Cardiac fibroblast (primary cell): Measurements from ENCODE around the gene CHST15.

Experiments used
- DNase-seq, 2 donors: peaks; one replicate each; pipeline versions ENCODE4 v3.0.0 to v3.0.0-alpha.2; 2010; ENCODE audit warnings: low read depth in 2 of 2
- H3K4me3 ChIP-seq, 2 donors: replicated peaks in 1 of 2; 1 replicate in 1 of 2; 2 replicates in 1 of 2; pipeline ENCODE4 v1.5.1; 2011; ENCODE audit warnings: low read depth in 2 of 2, low read length in 2 of 2, mild to moderate bottlenecking in 2 of 2, moderate library complexity in 1 of 2
- TF ChIP-seq, protein P1 (sequence below): IDR thresholded peaks from one replicate; pipeline ENCODE4 v1.5.1; 2011; ENCODE audit warnings: low read depth, mild to moderate bottlenecking, low read length, inconsistent platforms

Gene CHST15

GRCh38 chr10:124001391-124002148 is 91.8 kb downstream of the CHST15 start:
- DNase-seq: no peak

DNA sequence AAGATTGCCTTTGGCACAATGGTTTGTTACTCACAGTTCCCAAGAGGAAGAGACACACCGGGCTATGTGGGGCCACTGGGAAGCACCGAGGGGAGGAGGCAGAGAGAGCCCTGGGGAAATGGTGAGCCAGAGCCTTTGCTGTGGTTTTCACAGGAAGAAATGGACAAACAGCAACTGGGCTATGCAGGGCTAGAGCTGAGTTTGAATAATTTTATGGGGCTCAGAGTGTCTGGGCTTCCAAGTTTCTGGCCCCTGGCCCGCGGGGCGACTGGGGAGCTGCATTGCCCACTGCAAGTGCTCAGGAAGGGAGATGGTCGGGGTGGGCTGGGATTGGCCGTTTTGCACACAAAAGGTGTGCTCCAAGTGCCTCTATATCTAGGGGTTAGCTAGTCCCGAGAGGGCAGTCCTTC is 92.6 kb downstream of the CHST15 start:
- H3K4me3 ChIP-seq: no peak overlapping the region
- TF ChIP-seq, protein P1, sequence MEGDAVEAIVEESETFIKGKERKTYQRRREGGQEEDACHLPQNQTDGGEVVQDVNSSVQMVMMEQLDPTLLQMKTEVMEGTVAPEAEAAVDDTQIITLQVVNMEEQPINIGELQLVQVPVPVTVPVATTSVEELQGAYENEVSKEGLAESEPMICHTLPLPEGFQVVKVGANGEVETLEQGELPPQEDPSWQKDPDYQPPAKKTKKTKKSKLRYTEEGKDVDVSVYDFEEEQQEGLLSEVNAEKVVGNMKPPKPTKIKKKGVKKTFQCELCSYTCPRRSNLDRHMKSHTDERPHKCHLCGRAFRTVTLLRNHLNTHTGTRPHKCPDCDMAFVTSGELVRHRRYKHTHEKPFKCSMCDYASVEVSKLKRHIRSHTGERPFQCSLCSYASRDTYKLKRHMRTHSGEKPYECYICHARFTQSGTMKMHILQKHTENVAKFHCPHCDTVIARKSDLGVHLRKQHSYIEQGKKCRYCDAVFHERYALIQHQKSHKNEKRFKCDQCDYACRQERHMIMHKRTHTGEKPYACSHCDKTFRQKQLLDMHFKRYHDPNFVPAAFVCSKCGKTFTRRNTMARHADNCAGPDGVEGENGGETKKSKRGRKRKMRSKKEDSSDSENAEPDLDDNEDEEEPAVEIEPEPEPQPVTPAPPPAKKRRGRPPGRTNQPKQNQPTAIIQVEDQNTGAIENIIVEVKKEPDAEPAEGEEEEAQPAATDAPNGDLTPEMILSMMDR: no peak
- peak; percentile 46 to 51 for DNase-seq

More at GRCh38 chr10:124001391-124002148, 91.8 kb downstream of the CHST15 start:
- no peak overlapping the region for H3K4me3 ChIP-seq
- TF ChIP-seq, protein P1: no peak

- TF ChIP-seq, protein P1: no peak
- no peak overlapping the region for H3K4me3 ChIP-seq
- DNase-seq: no peak
Measured at GRCh38 chr10:123999956-124000615, 93.3 kb downstream of the CHST15 start.

DNA sequence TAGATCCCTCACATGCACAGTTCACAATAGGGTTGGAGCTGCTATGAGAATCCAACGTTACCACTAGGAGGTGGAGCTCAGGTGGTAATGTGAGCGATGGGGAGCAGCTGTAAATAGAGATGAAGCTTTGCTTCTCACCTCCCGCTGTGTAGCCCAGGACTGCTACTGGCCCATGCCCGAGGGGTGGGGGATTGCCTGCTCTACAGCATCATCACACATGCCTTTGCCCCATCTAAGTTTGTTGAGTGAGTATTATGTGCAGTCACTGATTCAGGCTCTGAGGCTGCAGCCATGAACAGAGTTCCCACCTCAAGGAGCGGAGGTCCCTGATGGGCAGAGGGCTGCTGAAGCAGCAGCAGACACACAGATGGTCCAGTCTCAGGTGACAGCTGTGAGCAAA is 94.1 kb downstream of the CHST15 start:
- H3K4me3 ChIP-seq: no peak overlapping the region
- TF ChIP-seq, protein P1: no peak

GRCh38 chr10:123998197-123999141 is 94.9 kb downstream of the CHST15 start:
- TF ChIP-seq, protein P1: no peak
- no peak for DNase-seq
- H3K4me3 ChIP-seq: no peak overlapping the region

More for the DNA sequence above, 94.1 kb downstream of the CHST15 start:
- no peak for DNase-seq

GRCh38 chr10:123997486-123998196 is 95.8 kb downstream of the CHST15 start:
- H3K4me3 ChIP-seq: no peak overlapping the region
- TF ChIP-seq, protein P1: no peak
- peak; percentile 91 to 94 for DNase-seq
